OCI-LY3 (cell line): ENCODE results near the gene GNG12.

Source experiments
- CTCF ChIP-seq: fragments of 200-600, 300-600 bp; sonication (generic); IDR thresholded peaks from 2 replicates; pipeline ENCODE4 v1.5.1; 2014; ENCODE audit warnings: antibody characterized with exemption, low read length, low read depth
- EZH2phosphoT487 ChIP-seq: fragments of 200-600 bp; shearing (Covaris generic); IDR thresholded peaks from 2 replicates; pipeline ENCODE4 v1.6.1; 2018; ENCODE audit warnings: antibody characterized with exemption, mixed run types, low read depth

- no peak for TF ChIP-seq CTCF
- TF ChIP-seq EZH2phosphoT487: no peak
These were observed 142.9 kb downstream of the GNG12 start for GRCh38 chr1:67690411-67690810.
